CD8-positive, alpha-beta memory T cell (primary cell): ENCODE results near the gene RASSF3. TPM values are rescaled to one million over a fixed set of nuclear protein-coding genes. Genes with fewer than 3 reads are reported as not detected.

ENCODE experiments used
- CTCF ChIA-PET: fragments of 350-600 bp; sonication (Branson Sonifier 250); formaldehyde crosslinking; loops from one replicate; lab custom pipeline; 2021; ENCODE audit warnings: antibody characterized with exemption; lab: Charles Lee
- POLR2A ChIA-PET: fragments of 350-600 bp; sonication (Branson Sonifier 250); formaldehyde crosslinking; loops from one replicate; lab custom pipeline; 2021; ENCODE audit warnings: antibody characterized with exemption; lab: Charles Lee
- DNase-seq, 5 donors: peaks; one replicate each; pipeline versions ENCODE4 v3.0.0 to v3.0.0-alpha.2; 2020 to 2022; ENCODE audit warnings: mixed read lengths in 1 of 5
- H3K27ac ChIP-seq: one replicate; pipeline ENCODE4 v1.7.0; 2013; ENCODE audit warnings: low read depth, mild to moderate bottlenecking, low read length, moderate library complexity
- H3K27me3 ChIP-seq: 2 replicates; pipeline ENCODE4 v1.7.0; 2013; ENCODE audit warnings: low read length, mild to moderate bottlenecking; ENCODE audit not compliant: insufficient read depth, poor library complexity, severe bottlenecking
- H3K36me3 ChIP-seq: 2 replicates; pipeline ENCODE4 v1.7.0; 2013; ENCODE audit warnings: mild to moderate bottlenecking, low read length, moderate library complexity; ENCODE audit not compliant: insufficient read depth
- H3K4me1 ChIP-seq: 2 replicates; pipeline ENCODE4 v1.7.0; 2013; ENCODE audit warnings: mild to moderate bottlenecking, low read length, moderate library complexity; ENCODE audit not compliant: insufficient read depth
- H3K4me3 ChIP-seq: 2 replicates; pipeline ENCODE4 v1.7.0; 2013; ENCODE audit warnings: mild to moderate bottlenecking, low read length
- H3K9me3 ChIP-seq: 2 replicates; pipeline ENCODE4 v1.7.0; 2013; ENCODE audit warnings: mild to moderate bottlenecking, low read length
- H3K27ac Mint-ChIP-seq, 8 donors: one replicate each; pipeline ENCODE4 v1.8.0; 2020 to 2021; ENCODE audit warnings: mixed read lengths in 8 of 8, mild to moderate bottlenecking in 6 of 8, inconsistent platforms in 3 of 8, moderate library complexity in 3 of 8
- H3K27me3 Mint-ChIP-seq, 2 donors: one replicate each; pipeline ENCODE4 v1.8.0; 2020 to 2021; ENCODE audit warnings: mixed read lengths in 2 of 2, mild to moderate bottlenecking in 1 of 2, moderate library complexity in 1 of 2
- H3K36me3 Mint-ChIP-seq, 3 donors: one replicate each; pipeline ENCODE4 v1.8.0; 2020 to 2021; ENCODE audit warnings: mixed read lengths in 3 of 3, inconsistent platforms in 1 of 3, mild to moderate bottlenecking in 1 of 3
- H3K4me1 Mint-ChIP-seq, 3 donors: one replicate each; pipeline ENCODE4 v1.8.0; 2020 to 2021; ENCODE audit warnings: mixed read lengths in 3 of 3, inconsistent platforms in 1 of 3, mild to moderate bottlenecking in 1 of 3
- H3K4me3 Mint-ChIP-seq, 7 donors: one replicate each; pipeline ENCODE4 v1.8.0; 2020 to 2021; ENCODE audit warnings: mixed read lengths in 7 of 7, mild to moderate bottlenecking in 6 of 7, moderate library complexity in 4 of 7, inconsistent platforms in 2 of 7
- H3K9me3 Mint-ChIP-seq, 5 donors: one replicate each; pipeline ENCODE4 v1.8.0; 2020 to 2022; ENCODE audit warnings: mixed read lengths in 5 of 5, mild to moderate bottlenecking in 3 of 5, moderate library complexity in 2 of 5, inconsistent platforms in 1 of 5
- polyA plus RNA-seq: library from polyadenylated mRNA; unstranded; fragments of 300-500 nt; fragmentation: Illumina TruSeq; gene quantifications from one replicate; pipeline ENCODE4 v1.2.3, GENCODE V29; 2021
- total RNA-seq, 2 experiments: library from RNA; stranded (reverse); gene quantifications; one replicate each; pipeline ENCODE4 v1.2.3, GENCODE V29; 2021

Gene RASSF3
- total and polyA plus RNA-seq, 3 experiments from 2014 or later: 4.0 to 59.2 (median 58.2) TPM

- peaks cover 0 to 15% (median 3%) of the 10 kb centered on the region in 3 donors for H3K36me3 Mint-ChIP-seq
- H3K4me1 Mint-ChIP-seq: peaks cover 87 to 95% (median 92%) of the 10 kb centered on the region in 3 donors
- Histone ChIP-seq H3K27me3 (no peaks in the 10 kb centered on the region), H3K36me3 (no peaks in the 10 kb centered on the region), H3K9me3 (no peaks in the 10 kb centered on the region), H3K27ac (peak overlapping the region; percentile 57), H3K4me3 (peak overlapping the region; percentile 45), H3K4me1 (peaks cover 94% of the 10 kb centered on the region)
- H3K27me3 Mint-ChIP-seq: peaks cover 0 to 4% of the 10 kb centered on the region in 2 donors
- H3K9me3 Mint-ChIP-seq: no peaks in the 10 kb centered on the region
- DNase-seq: no peak
- peak overlapping the region; percentile 87 to 99 (median 94) for H3K27ac Mint-ChIP-seq
- CTCF ChIA-PET: interaction anchor here (0.7 to 1.7 kb wide), 7 partner anchors 11 to 63 kb away, joined by 3 to 5 read pairs (median 3); partner anchors contain the start of gene RASSF3
- peak overlapping the region; percentile 64 to 86 (median 76) for H3K4me3 Mint-ChIP-seq
- POLR2A ChIA-PET: interaction anchor here (1.2 to 2.6 kb wide), 2 partner anchors 24 to 63 kb away, joined by 3 to 16 read pairs; partner anchors contain the start of gene RASSF3
These were observed 63.3 kb downstream of the RASSF3 start for GRCh38 chr12:64673490-64674169.

- H3K27ac Mint-ChIP-seq: peak overlapping the region; percentile 87 to 99 (median 94)
- peaks cover 0 to 15% (median 3%) of the 10 kb centered on the region in 3 donors for H3K36me3 Mint-ChIP-seq
- ChIA-PET POLR2A (interaction anchor here (1.0 to 2.6 kb wide), 3 partner anchors 10 to 64 kb away, joined by 3 to 16 read pairs (median 6); partner anchors contain the start of gene RASSF3), CTCF (interaction anchor here (0.7 to 1.7 kb wide), 6 partner anchors 14 to 64 kb away, joined by 3 to 5 read pairs (median 4); partner anchors contain the start of gene RASSF3)
- H3K27ac ChIP-seq: no peak overlapping the region
- H3K27me3 ChIP-seq: no peaks in the 10 kb centered on the region
- H3K9me3 ChIP-seq: no peaks in the 10 kb centered on the region
- H3K4me1 Mint-ChIP-seq: peaks cover 87 to 95% (median 92%) of the 10 kb centered on the region in 3 donors
- no peaks in the 10 kb centered on the region for H3K9me3 Mint-ChIP-seq
- H3K4me1 ChIP-seq: peaks cover 95% of the 10 kb centered on the region
- peak; percentile 35 to 92 (median 80) for DNase-seq
- peaks cover 0 to 4% of the 10 kb centered on the region in 2 donors for H3K27me3 Mint-ChIP-seq
- peak overlapping the region; percentile 64 to 86 (median 76) for H3K4me3 Mint-ChIP-seq
- H3K4me3 ChIP-seq: peak overlapping the region; percentile 45
- H3K36me3 ChIP-seq: no peaks in the 10 kb centered on the region
These were observed 64.2 kb downstream of the RASSF3 start for GRCh38 chr12:64674367-64674922.

DNA sequence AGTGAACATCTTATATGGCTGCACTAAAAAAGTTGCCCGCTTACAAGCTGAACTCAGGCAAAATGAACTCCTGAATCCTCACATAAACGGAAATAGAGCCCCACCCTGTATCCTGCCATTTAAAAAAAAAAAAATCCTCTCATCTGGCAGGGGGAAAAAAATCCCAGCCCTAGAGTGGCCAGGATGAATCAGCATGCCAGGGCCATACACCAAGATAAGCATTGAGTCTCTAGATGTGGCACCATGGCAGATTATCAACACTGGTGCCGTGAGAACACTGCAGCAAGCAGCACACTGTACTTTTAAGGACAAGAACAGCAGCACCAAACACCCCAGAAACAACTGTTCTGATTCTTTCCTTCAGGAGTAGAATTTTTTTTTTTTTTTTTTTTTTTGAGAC lies 65.5 kb downstream of the RASSF3 start:
- H3K27me3 Mint-ChIP-seq: peaks cover 0 to 4% of the 10 kb centered on the region in 2 donors
- peak overlapping the region; percentile 24 to 80 (median 65) for H3K4me3 Mint-ChIP-seq
- Histone ChIP-seq H3K27ac (no peak overlapping the region), H3K36me3 (no peaks in the 10 kb centered on the region), H3K4me3 (peak overlapping the region; percentile 42), H3K27me3 (no peaks in the 10 kb centered on the region), H3K4me1 (peaks cover 95% of the 10 kb centered on the region), H3K9me3 (no peaks in the 10 kb centered on the region)
- POLR2A ChIA-PET: interaction anchor here (0.6 to 1.2 kb wide), 4 partner anchors 10 to 56 kb away, joined by 4 to 9 read pairs (median 5); no protein-coding TSS in a partner anchor
- no peak for DNase-seq
- H3K27ac Mint-ChIP-seq: peak overlapping the region; percentile 87 to 97 (median 96)
- no peaks in the 10 kb centered on the region for H3K9me3 Mint-ChIP-seq
- CTCF ChIA-PET: interaction anchor here (0.6 to 3.9 kb wide), 2 partner anchors 19 to 66 kb away, joined by 3 to 21 read pairs; no protein-coding TSS in a partner anchor
- peaks cover 85 to 96% (median 91%) of the 10 kb centered on the region in 3 donors for H3K4me1 Mint-ChIP-seq
- H3K36me3 Mint-ChIP-seq: peaks cover 0 to 14% (median 3%) of the 10 kb centered on the region in 3 donors

DNA sequence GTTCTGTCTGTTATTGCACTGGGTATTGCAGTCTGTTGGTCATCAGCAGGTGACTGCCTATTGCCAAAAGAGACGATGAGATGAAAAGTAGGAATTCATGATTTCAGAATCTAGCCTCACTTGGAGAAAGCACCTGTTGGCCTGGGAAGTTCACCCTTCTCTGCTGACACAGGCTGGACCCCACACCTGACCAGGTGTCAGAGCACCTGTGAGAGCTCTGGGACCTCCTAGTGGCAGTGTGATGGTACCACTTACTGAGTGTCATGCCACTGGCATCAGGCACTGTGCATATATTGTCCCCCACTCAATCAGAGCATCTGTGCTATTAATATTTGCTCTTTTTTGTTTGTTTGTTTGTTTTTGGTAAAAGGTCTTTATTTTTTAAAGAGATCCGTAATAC lies 68.0 kb downstream of the RASSF3 start:
- Mint-ChIP-seq H3K4me1 (peaks cover 87 to 98% (median 94%) of the 10 kb centered on the region in 3 donors), H3K9me3 (no peaks in the 10 kb centered on the region), H3K4me3 (peak overlapping the region; percentile 25 to 68 (median 41)), H3K27ac (peak overlapping the region; percentile 89 to 98 (median 96)), H3K27me3 (peaks cover 0 to 4% of the 10 kb centered on the region in 2 donors), H3K36me3 (peaks cover 0 to 9% (median 0%) of the 10 kb centered on the region in 3 donors)
- Histone ChIP-seq H3K9me3 (no peaks in the 10 kb centered on the region), H3K4me3 (peak overlapping the region; percentile 5), H3K4me1 (peaks cover 95% of the 10 kb centered on the region), H3K27me3 (no peaks in the 10 kb centered on the region), H3K27ac (peak overlapping the region; percentile 76), H3K36me3 (no peaks in the 10 kb centered on the region)
- ChIA-PET CTCF (interaction anchor here (1.3 to 9.9 kb wide), 9 partner anchors 9 to 69 kb away, joined by 3 to 78 read pairs (median 6); no protein-coding TSS in a partner anchor), POLR2A (interaction anchor here (1.5 to 3.6 kb wide), 2 partner anchors 10 to 67 kb away, joined by 4 to 49 read pairs; no protein-coding TSS in a partner anchor)
- no peak for DNase-seq

GRCh38 chr12:64678835-64679234 lies 68.5 kb downstream of the RASSF3 start:
- no peaks in the 10 kb centered on the region for H3K9me3 ChIP-seq
- Mint-ChIP-seq H3K36me3 (peaks cover 0 to 11% (median 0%) of the 10 kb centered on the region in 3 donors), H3K4me1 (peaks cover 87 to 98% (median 94%) of the 10 kb centered on the region in 3 donors), H3K27ac (peak overlapping the region; percentile 89 to 98 (median 96)), H3K9me3 (peaks cover 0 to 2% (median 0%) of the 10 kb centered on the region in 5 donors), H3K27me3 (peaks cover 0 to 4% of the 10 kb centered on the region in 2 donors), H3K4me3 (peak overlapping the region; percentile 25 to 81 (median 68))
- no peak for DNase-seq
- ChIA-PET POLR2A (interaction anchor here (1.5 to 3.6 kb wide), 3 partner anchors 10 to 70 kb away, joined by 4 to 49 read pairs (median 7); no protein-coding TSS in a partner anchor), CTCF (interaction anchor here (1.3 to 9.9 kb wide), 6 partner anchors 10 to 70 kb away, joined by 4 to 78 read pairs (median 14); no protein-coding TSS in a partner anchor)
- no peaks in the 10 kb centered on the region for H3K36me3 ChIP-seq
- no peak overlapping the region for H3K4me3 ChIP-seq
- peaks cover 95% of the 10 kb centered on the region for H3K4me1 ChIP-seq
- no peaks in the 10 kb centered on the region for H3K27me3 ChIP-seq
- H3K27ac ChIP-seq: peak overlapping the region; percentile 76

GRCh38 chr12:64679487-64680001 lies 69.2 kb downstream of the RASSF3 start:
- H3K27ac ChIP-seq: peak overlapping the region; percentile 76
- H3K36me3 Mint-ChIP-seq: peaks cover 0 to 13% (median under 1%) of the 10 kb centered on the region in 3 donors
- peak overlapping the region; percentile 89 to 98 (median 96) for H3K27ac Mint-ChIP-seq

DNA sequence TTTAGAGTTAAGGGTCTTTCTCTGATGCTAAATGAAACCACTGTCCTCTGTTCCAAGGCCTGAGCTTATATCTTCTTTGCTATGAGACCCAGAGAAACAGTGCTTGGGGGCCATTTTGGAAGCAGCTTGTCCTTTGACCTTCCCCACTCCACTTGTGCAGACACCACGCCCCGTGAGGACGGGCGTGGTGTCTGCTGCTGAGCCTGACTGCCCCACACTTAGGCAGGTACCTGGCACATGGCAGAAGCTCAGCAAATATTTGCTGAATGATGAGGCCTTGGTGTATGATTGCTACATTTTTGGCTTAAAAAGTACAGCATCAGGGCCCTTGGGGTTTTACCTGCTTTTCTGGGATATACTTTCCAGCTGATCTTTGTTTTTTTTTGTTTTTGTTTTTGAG lies 69.9 kb downstream of the RASSF3 start:
- Histone ChIP-seq H3K9me3 (no peaks in the 10 kb centered on the region), H3K27ac (peak overlapping the region; percentile 76), H3K27me3 (no peaks in the 10 kb centered on the region), H3K4me1 (peaks cover 100% of the 10 kb centered on the region), H3K4me3 (peak overlapping the region; percentile 42), H3K36me3 (no peaks in the 10 kb centered on the region)
- peak overlapping the region; percentile 68 to 88 (median 78) for H3K4me3 Mint-ChIP-seq
- H3K27ac Mint-ChIP-seq: peak overlapping the region; percentile 89 to 98 (median 96)
- ChIA-PET POLR2A (interaction anchor here (0.7 to 3.6 kb wide), 8 partner anchors 9 to 71 kb away, joined by 3 to 49 read pairs (median 4); no protein-coding TSS in a partner anchor), CTCF (interaction anchor here (1.0 to 9.9 kb wide), 5 partner anchors 10 to 46 kb away, joined by 3 to 78 read pairs (median 3); no protein-coding TSS in a partner anchor)
- peaks cover 86 to 98% (median 94%) of the 10 kb centered on the region in 3 donors for H3K4me1 Mint-ChIP-seq
- peaks cover 0 to 4% of the 10 kb centered on the region in 2 donors for H3K27me3 Mint-ChIP-seq
- peaks cover 0 to 17% (median 2%) of the 10 kb centered on the region in 3 donors for H3K36me3 Mint-ChIP-seq
- H3K9me3 Mint-ChIP-seq: peaks cover 0 to 2% (median 0%) of the 10 kb centered on the region in 5 donors
- no peak for DNase-seq

More at GRCh38 chr12:64679487-64680001, 69.2 kb downstream of the RASSF3 start:
- Histone ChIP-seq H3K36me3 (no peaks in the 10 kb centered on the region), H3K27me3 (no peaks in the 10 kb centered on the region), H3K9me3 (no peaks in the 10 kb centered on the region), H3K4me3 (peak overlapping the region; percentile 42), H3K4me1 (peaks cover 96% of the 10 kb centered on the region)
- Mint-ChIP-seq H3K27me3 (peaks cover 0 to 4% of the 10 kb centered on the region in 2 donors), H3K4me1 (peaks cover 86 to 98% (median 94%) of the 10 kb centered on the region in 3 donors), H3K9me3 (peaks cover 0 to 2% (median 0%) of the 10 kb centered on the region in 5 donors), H3K4me3 (peak overlapping the region; percentile 68 to 88 (median 78))
- POLR2A ChIA-PET: interaction anchor here (0.9 to 3.6 kb wide), 7 partner anchors 8 to 70 kb away, joined by 3 to 49 read pairs (median 4); no protein-coding TSS in a partner anchor
- peak; percentile 50 to 83 (median 79) for DNase-seq
- CTCF ChIA-PET: interaction anchor here (1.1 to 9.9 kb wide), 6 partner anchors 11 to 70 kb away, joined by 3 to 78 read pairs (median 14); no protein-coding TSS in a partner anchor
